Measurements from ENCODE around the gene NPBWR2. TPM values are rescaled to one million over a fixed set of nuclear protein-coding genes. Genes with fewer than 3 reads are reported as not detected.

The NPBWR2 gene
- total and polyA plus RNA-seq, 2 experiments from 2014 or later = not detected

- no peak overlapping the region for H3K4me3 Mint-ChIP-seq
- Histone ChIP-seq H3K4me1 (ENCODE audit: insufficient read depth) (no peaks in the 10 kb centered on the region), H3K27me3 (ENCODE audit: insufficient read depth) (no peaks in the 10 kb centered on the region), H2AFZ (no peak overlapping the region), H3K4me3 (no peak overlapping the region), H3K27ac (ENCODE audit: low read depth) (no peak overlapping the region), H3K4me2 (no peak overlapping the region), H3K79me2 (replicated peaks; ENCODE audit: insufficient read depth) (no peaks in the 10 kb centered on the region), H3K9me2 (ENCODE audit: insufficient read depth) (no peaks in the 10 kb centered on the region), H3K36me3 (ENCODE audit: insufficient read depth) (no peaks in the 10 kb centered on the region), H3F3A (replicated peaks; ENCODE audit: low read depth) (no peaks in the 10 kb centered on the region), H4K20me1 (replicated peaks; ENCODE audit: insufficient read depth) (no peaks in the 10 kb centered on the region)
- ATAC-seq (no peak), DNase-seq (ENCODE audit: low spot score) (no peak)
- no peak overlapping the region for H3K27ac Mint-ChIP-seq
- H3K36me3 Mint-ChIP-seq (ENCODE audit: low read depth) = no peaks in the 10 kb centered on the region
- no peaks in the 10 kb centered on the region for H3K27me3 Mint-ChIP-seq (ENCODE audit: insufficient read depth, low read depth, poor library complexity)
- H3K4me1 Mint-ChIP-seq = no peaks in the 10 kb centered on the region
- peaks cover 10% of the 10 kb centered on the region for H3K9me3 Mint-ChIP-seq
- TF ChIP-seq, protein P1, sequence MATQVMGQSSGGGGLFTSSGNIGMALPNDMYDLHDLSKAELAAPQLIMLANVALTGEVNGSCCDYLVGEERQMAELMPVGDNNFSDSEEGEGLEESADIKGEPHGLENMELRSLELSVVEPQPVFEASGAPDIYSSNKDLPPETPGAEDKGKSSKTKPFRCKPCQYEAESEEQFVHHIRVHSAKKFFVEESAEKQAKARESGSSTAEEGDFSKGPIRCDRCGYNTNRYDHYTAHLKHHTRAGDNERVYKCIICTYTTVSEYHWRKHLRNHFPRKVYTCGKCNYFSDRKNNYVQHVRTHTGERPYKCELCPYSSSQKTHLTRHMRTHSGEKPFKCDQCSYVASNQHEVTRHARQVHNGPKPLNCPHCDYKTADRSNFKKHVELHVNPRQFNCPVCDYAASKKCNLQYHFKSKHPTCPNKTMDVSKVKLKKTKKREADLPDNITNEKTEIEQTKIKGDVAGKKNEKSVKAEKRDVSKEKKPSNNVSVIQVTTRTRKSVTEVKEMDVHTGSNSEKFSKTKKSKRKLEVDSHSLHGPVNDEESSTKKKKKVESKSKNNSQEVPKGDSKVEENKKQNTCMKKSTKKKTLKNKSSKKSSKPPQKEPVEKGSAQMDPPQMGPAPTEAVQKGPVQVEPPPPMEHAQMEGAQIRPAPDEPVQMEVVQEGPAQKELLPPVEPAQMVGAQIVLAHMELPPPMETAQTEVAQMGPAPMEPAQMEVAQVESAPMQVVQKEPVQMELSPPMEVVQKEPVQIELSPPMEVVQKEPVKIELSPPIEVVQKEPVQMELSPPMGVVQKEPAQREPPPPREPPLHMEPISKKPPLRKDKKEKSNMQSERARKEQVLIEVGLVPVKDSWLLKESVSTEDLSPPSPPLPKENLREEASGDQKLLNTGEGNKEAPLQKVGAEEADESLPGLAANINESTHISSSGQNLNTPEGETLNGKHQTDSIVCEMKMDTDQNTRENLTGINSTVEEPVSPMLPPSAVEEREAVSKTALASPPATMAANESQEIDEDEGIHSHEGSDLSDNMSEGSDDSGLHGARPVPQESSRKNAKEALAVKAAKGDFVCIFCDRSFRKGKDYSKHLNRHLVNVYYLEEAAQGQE (IDR thresholded peaks at IDR 0.05; ENCODE audit: unreplicated experiment) = no peak
- TF ChIP-seq ETS1 (IDR thresholded peaks at IDR 0.05) (no peak), STAT1 (IDR thresholded peaks at IDR 0.05; ENCODE audit: unreplicated experiment) (no peak), ZNF114 (CRISPR knock-in tag; IDR thresholded peaks at IDR 0.05) (no peak), POLR2AphosphoS5 (IDR thresholded peaks at IDR 0.05; ENCODE audit: low read depth) (no peak), EZH2 (IDR thresholded peaks at IDR 0.05; ENCODE audit: low read depth, unreplicated experiment) (no peak), NANOG (IDR thresholded peaks at IDR 0.05; ENCODE audit: borderline replicate concordance) (no peak), EZH2phosphoT487 (IDR thresholded peaks at IDR 0.05; ENCODE audit: unreplicated experiment) (no peak), JUNB (IDR thresholded peaks at IDR 0.05; ENCODE audit: unreplicated experiment) (no peak), CREB1 (CRISPR knock-in tag; IDR thresholded peaks at IDR 0.05; ENCODE audit: low read depth) (no peak), ZNF331 (CRISPR knock-in tag; IDR thresholded peaks at IDR 0.05; ENCODE audit: low read depth) (no peak)
- TF ChIP-seq, protein P2, sequence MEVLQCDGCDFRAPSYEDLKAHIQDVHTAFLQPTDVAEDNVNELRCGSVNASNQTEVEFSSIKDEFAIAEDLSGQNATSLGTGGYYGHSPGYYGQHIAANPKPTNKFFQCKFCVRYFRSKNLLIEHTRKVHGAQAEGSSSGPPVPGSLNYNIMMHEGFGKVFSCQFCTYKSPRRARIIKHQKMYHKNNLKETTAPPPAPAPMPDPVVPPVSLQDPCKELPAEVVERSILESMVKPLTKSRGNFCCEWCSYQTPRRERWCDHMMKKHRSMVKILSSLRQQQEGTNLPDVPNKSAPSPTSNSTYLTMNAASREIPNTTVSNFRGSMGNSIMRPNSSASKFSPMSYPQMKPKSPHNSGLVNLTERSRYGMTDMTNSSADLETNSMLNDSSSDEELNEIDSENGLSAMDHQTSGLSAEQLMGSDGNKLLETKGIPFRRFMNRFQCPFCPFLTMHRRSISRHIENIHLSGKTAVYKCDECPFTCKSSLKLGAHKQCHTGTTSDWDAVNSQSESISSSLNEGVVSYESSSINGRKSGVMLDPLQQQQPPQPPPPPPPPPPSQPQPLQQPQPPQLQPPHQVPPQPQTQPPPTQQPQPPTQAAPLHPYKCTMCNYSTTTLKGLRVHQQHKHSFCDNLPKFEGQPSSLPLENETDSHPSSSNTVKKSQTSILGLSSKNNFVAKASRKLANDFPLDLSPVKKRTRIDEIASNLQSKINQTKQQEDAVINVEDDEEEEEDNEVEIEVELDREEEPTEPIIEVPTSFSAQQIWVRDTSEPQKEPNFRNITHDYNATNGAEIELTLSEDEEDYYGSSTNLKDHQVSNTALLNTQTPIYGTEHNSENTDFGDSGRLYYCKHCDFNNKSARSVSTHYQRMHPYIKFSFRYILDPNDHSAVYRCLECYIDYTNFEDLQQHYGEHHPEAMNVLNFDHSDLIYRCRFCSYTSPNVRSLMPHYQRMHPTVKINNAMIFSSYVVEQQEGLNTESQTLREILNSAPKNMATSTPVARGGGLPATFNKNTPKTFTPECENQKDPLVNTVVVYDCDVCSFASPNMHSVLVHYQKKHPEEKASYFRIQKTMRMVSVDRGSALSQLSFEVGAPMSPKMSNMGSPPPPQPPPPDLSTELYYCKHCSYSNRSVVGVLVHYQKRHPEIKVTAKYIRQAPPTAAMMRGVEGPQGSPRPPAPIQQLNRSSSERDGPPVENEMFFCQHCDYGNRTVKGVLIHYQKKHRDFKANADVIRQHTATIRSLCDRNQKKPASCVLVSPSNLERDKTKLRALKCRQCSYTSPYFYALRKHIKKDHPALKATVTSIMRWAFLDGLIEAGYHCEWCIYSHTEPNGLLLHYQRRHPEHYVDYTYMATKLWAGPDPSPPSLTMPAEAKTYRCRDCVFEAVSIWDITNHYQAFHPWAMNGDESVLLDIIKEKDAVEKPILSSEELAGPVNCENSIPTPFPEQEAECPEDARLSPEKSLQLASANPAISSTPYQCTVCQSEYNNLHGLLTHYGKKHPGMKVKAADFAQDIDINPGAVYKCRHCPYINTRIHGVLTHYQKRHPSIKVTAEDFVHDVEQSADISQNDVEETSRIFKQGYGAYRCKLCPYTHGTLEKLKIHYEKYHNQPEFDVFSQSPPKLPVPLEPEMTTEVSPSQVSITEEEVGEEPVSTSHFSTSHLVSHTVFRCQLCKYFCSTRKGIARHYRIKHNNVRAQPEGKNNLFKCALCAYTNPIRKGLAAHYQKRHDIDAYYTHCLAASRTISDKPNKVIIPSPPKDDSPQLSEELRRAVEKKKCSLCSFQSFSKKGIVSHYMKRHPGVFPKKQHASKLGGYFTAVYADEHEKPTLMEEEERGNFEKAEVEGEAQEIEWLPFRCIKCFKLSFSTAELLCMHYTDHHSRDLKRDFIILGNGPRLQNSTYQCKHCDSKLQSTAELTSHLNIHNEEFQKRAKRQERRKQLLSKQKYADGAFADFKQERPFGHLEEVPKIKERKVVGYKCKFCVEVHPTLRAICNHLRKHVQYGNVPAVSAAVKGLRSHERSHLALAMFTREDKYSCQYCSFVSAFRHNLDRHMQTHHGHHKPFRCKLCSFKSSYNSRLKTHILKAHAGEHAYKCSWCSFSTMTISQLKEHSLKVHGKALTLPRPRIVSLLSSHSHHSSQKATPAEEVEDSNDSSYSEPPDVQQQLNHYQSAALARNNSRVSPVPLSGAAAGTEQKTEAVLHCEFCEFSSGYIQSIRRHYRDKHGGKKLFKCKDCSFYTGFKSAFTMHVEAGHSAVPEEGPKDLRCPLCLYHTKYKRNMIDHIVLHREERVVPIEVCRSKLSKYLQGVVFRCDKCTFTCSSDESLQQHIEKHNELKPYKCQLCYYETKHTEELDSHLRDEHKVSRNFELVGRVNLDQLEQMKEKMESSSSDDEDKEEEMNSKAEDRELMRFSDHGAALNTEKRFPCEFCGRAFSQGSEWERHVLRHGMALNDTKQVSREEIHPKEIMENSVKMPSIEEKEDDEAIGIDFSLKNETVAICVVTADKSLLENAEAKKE (CRISPR knock-in tag; IDR thresholded peaks at IDR 0.05) = no peak
- TF ChIP-seq, protein P3, sequence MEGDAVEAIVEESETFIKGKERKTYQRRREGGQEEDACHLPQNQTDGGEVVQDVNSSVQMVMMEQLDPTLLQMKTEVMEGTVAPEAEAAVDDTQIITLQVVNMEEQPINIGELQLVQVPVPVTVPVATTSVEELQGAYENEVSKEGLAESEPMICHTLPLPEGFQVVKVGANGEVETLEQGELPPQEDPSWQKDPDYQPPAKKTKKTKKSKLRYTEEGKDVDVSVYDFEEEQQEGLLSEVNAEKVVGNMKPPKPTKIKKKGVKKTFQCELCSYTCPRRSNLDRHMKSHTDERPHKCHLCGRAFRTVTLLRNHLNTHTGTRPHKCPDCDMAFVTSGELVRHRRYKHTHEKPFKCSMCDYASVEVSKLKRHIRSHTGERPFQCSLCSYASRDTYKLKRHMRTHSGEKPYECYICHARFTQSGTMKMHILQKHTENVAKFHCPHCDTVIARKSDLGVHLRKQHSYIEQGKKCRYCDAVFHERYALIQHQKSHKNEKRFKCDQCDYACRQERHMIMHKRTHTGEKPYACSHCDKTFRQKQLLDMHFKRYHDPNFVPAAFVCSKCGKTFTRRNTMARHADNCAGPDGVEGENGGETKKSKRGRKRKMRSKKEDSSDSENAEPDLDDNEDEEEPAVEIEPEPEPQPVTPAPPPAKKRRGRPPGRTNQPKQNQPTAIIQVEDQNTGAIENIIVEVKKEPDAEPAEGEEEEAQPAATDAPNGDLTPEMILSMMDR (conservative IDR thresholded peaks at IDR 0.05; ENCODE audit: low read depth in 2 of 2) = no peak
Observed at GRCh38 chr20:64129146-64129782, 21.9 kb upstream of the NPBWR2 start.

Measured in GM23338 (cell line).